SJCRH30 (cell line): ENCODE data around the gene EEF2KMT. TPM values are rescaled to one million over a fixed set of nuclear protein-coding genes. Genes with fewer than 3 reads are reported as not detected.
A peak's percentile ranks its signal among the peaks of the same experiment; 100 is the strongest.
"Not testable (repeated sequence)": the region's sequence is repeated elsewhere in the genome, so short reads cannot be mapped to it uniquely, and the experiment has no call there.

Source experiments
- DNase-seq, 2 experiments: peaks; one replicate each; pipeline ENCODE4 v3.0.0-alpha.2; 2015 to 2020
- H3K27ac ChIP-seq: fragments of 250-450 bp; sonication (Bioruptor Pico); 2 replicates; pipeline ENCODE4 v1.5.1; 2020; ENCODE audit warnings: mild to moderate bottlenecking, moderate library complexity
- H3K27me3 ChIP-seq: fragments of 250-450 bp; sonication (Bioruptor Pico); 2 replicates; pipeline ENCODE4 v1.5.1; 2020; ENCODE audit warnings: mild to moderate bottlenecking, moderate library complexity
- H3K36me3 ChIP-seq: fragments of 250-450 bp; sonication (Bioruptor Pico); 2 replicates; pipeline ENCODE4 v1.5.1; 2020; ENCODE audit warnings: mild to moderate bottlenecking, moderate library complexity
- H3K4me1 ChIP-seq: fragments of 250-450 bp; sonication (Bioruptor Pico); 2 replicates; pipeline ENCODE4 v1.5.1; 2020; ENCODE audit warnings: mild to moderate bottlenecking, moderate library complexity
- H3K4me3 ChIP-seq: fragments of 250-450 bp; sonication (Bioruptor Pico); 2 replicates; pipeline ENCODE4 v1.5.1; 2020; ENCODE audit warnings: mild to moderate bottlenecking, moderate library complexity
- H3K9me3 ChIP-seq: fragments of 250-450 bp; sonication (Bioruptor Pico); replicated peaks from 2 replicates; pipeline ENCODE4 v1.5.1; 2020; ENCODE audit warnings: mild to moderate bottlenecking, moderate library complexity
- total RNA-seq: library from RNA; depleted of rRNA; stranded (reverse); fragments of >200 nt; shearing (Covaris generic); gene quantifications from 2 replicates; pipeline ENCODE4 v1.2.3, GENCODE V29; 2014

Gene EEF2KMT
- total RNA-seq, 1 experiment from 2014 or later: 10.9 TPM

GRCh38 chr16:5065813-5066212 is 31.8 kb downstream of the EEF2KMT start, which contains the start of gene C16orf89:
C16orf89 (minus strand) TSS chr16:5065956; CDS start chr16:5065908, 48 bp downstream.
- no peak within 1 kb of the TSS for H3K4me3 ChIP-seq
- peaks cover 15% of the 10 kb centered on the region for H3K27me3 ChIP-seq
- DNase-seq: no peak
- no peaks in the 10 kb centered on the region for H3K36me3 ChIP-seq
- H3K4me1 ChIP-seq: no peaks in the 10 kb centered on the region
- no peak within 1 kb of the TSS for H3K27ac ChIP-seq
- H3K9me3 ChIP-seq: no peaks in the 10 kb centered on the region

GRCh38 chr16:5065326-5065725 is 32.3 kb downstream of the EEF2KMT start:
- H3K27ac ChIP-seq: no peak overlapping the region
- H3K4me3 ChIP-seq: no peak overlapping the region
- peaks cover 15% of the 10 kb centered on the region for H3K27me3 ChIP-seq

GRCh38 chr16:5064915-5065314 is 32.7 kb downstream of the EEF2KMT start:
- H3K27ac ChIP-seq: no peak overlapping the region
- DNase-seq: no peak
- no peak overlapping the region for H3K4me3 ChIP-seq
- no peaks in the 10 kb centered on the region for H3K9me3 ChIP-seq
- peaks cover 15% of the 10 kb centered on the region for H3K27me3 ChIP-seq
- H3K36me3 ChIP-seq: no peaks in the 10 kb centered on the region
- no peaks in the 10 kb centered on the region for H3K4me1 ChIP-seq

More at GRCh38 chr16:5065326-5065725, 32.3 kb downstream of the EEF2KMT start:
- H3K9me3 ChIP-seq: no peaks in the 10 kb centered on the region
- DNase-seq: no peak
- H3K4me1 ChIP-seq: no peaks in the 10 kb centered on the region
- no peaks in the 10 kb centered on the region for H3K36me3 ChIP-seq

DNA sequence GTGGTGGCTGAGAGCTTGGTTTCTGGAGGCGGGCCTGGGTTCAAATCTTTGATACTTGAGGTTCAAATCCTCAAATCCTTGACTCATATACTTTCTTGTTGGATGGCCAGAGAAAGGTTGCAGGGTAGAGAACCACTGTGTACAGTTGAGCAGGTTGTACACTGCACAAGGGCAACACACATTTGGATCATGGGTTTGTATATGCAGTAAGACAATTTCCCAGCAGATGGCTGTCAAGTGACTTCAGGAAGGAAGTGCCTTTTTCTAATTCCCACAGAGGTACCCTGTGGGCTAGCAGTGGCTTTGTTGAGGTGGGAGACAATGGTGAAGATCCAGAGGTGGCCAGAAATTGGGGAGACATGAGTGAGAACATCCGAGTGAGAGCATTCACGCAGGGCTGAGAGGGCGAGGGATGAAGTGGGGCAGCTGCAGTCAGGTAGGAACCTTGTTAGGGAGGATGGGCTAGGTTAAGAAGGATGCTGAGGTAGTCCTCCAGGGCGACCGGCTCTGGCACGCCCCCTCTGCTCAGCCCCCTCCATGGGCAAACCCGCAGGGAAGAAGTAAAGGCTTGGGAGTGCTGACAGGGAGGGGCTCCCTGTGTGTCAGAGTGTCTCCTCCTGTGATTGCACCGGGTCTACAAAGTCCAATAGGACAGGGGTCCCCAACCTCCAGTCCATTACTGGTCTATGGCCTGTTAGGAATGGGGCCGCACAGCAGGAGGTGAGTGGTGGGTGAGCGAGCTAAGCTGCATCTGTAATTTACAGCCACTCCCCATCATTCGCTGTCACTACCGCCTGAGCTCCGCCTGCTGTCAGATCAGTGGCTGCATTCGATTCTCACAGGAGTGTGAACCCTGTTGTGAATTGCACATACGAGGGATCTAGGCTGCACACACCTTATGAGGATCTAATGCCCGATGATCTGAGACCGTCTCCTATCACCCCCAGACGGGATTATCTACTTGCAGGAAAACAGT is 34.5 kb downstream of the EEF2KMT start:
- no peak overlapping the region for H3K27ac ChIP-seq
- no peak overlapping the region for H3K4me3 ChIP-seq
- no peaks in the 10 kb centered on the region for H3K4me1 ChIP-seq
- DNase-seq: no peak
- H3K27me3 ChIP-seq: peaks cover 15% of the 10 kb centered on the region
- H3K9me3 ChIP-seq: no peaks in the 10 kb centered on the region
- no peaks in the 10 kb centered on the region for H3K36me3 ChIP-seq

GRCh38 chr16:5062051-5062450 is 35.5 kb downstream of the EEF2KMT start:
- Histone ChIP-seq H3K36me3 (no peaks in the 10 kb centered on the region), H3K27me3 (peaks cover 15% of the 10 kb centered on the region), H3K9me3 (no peaks in the 10 kb centered on the region), H3K27ac (no peak overlapping the region), H3K4me3 (no peak overlapping the region), H3K4me1 (no peaks in the 10 kb centered on the region)
- no peak for DNase-seq

- Histone ChIP-seq H3K9me3 (no peaks in the 10 kb centered on the region), H3K4me3 (no peak overlapping the region), H3K27ac (no peak overlapping the region), H3K27me3 (peaks cover 3% of the 10 kb centered on the region; the same call in 1 of the 2 replicates), H3K4me1 (no peaks in the 10 kb centered on the region), H3K36me3 (no peaks in the 10 kb centered on the region)
- DNase-seq: no peak
Measured at GRCh38 chr16:5060073-5060641, 37.4 kb downstream of the EEF2KMT start.

- Histone ChIP-seq H3K27me3 (no peaks in the 10 kb centered on the region), H3K27ac (no peak overlapping the region), H3K4me1 (no peaks in the 10 kb centered on the region), H3K36me3 (no peaks in the 10 kb centered on the region), H3K4me3 (no peak overlapping the region), H3K9me3 (no peaks in the 10 kb centered on the region)
- no peak for DNase-seq
Measured at GRCh38 chr16:5059386-5060072, 38.1 kb downstream of the EEF2KMT start.

GRCh38 chr16:5058476-5058875 is 39.1 kb downstream of the EEF2KMT start:
- Histone ChIP-seq H3K27me3 (no peaks in the 10 kb centered on the region), H3K4me3 (no peak overlapping the region), H3K27ac (no peak overlapping the region), H3K36me3 (no peaks in the 10 kb centered on the region), H3K9me3 (no peaks in the 10 kb centered on the region), H3K4me1 (no peaks in the 10 kb centered on the region)
- DNase-seq: peak in 1 of 2 experiments; percentile 15

- peak; percentile 25 to 50 for DNase-seq
- Histone ChIP-seq H3K27me3 (no peaks in the 10 kb centered on the region), H3K9me3 (no peaks in the 10 kb centered on the region), H3K4me3 (no peak overlapping the region), H3K36me3 (no peaks in the 10 kb centered on the region), H3K4me1 (no peaks in the 10 kb centered on the region), H3K27ac (no peak overlapping the region)
Measured at GRCh38 chr16:5056352-5056751, 41.2 kb downstream of the EEF2KMT start.

DNA sequence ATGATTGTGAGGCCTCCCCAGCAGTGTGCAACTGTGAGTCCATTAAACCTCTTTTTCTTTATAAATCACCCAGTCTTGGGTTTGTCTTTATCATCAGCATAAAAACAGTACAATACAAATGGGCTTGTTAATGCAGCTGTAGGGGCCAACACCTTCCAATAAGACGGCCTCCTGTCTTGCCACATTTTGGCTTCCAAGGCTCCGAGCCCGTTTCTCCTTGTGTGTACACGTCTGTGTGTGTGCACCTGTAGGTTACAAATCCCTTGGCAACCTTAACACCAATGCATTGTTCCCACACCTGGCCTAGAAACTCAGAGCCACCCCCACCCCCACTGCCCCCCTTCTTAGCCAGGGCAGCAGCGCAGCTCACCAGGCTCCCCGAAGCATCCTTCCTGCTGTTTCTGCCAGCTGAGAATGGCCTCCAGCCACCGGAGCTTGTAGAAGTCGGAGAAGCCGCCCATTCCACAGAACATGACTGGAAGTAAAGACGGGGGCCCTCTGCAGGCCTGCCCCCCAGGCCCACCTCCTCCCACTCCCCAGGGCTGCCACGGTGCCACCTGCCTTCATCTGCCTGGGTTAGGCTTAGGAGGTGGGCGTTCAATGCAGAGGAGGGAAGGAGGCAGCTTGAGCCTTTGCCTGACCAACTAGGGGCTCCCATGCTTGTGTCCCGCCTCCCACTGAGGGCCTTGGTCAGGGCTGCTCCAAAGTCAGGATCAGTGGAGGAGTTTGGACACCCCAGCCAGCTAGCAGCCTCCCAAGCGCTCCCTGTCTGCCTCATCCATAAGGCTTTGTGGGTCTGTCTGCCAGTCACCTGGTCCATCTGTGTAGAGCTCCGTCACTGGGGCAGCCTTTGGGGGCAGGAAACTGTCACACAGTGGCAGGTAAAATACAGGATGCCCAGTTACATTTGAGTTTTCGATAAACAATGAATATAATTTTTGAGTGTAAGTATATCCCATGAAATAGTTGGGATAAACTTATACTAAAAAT is 42.4 kb downstream of the EEF2KMT start:
- H3K27ac ChIP-seq: no peak overlapping the region
- H3K4me3 ChIP-seq: no peak overlapping the region
- DNase-seq: no peak
- H3K9me3 ChIP-seq: no peaks in the 10 kb centered on the region
- no peaks in the 10 kb centered on the region for H3K36me3 ChIP-seq
- H3K27me3 ChIP-seq: no peaks in the 10 kb centered on the region
- H3K4me1 ChIP-seq: no peaks in the 10 kb centered on the region

DNA sequence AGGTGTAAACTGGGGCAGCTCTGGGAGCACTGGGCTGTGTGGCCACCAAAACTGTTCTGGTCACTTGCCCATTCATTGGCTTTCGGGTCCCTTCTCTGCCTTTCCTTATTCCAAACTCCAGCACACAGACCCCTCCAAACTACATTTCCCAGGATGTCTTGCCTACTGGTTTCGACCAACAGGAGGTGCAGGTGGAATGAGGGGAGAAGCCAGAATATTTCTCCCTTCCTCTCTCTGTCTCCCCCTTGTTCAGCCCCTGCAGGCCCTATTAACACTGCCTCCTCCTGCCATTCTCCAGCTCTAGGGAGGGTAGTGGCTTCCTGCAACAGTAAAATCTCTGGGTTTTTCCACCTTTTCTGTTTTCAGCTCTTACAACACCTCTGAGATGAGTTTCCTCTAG is 50.7 kb downstream of the EEF2KMT start:
- no peaks in the 10 kb centered on the region for H3K36me3 ChIP-seq
- no peaks in the 10 kb centered on the region for H3K4me1 ChIP-seq
- DNase-seq: no peak
- H3K27me3 ChIP-seq: no peaks in the 10 kb centered on the region
- no peak overlapping the region for H3K4me3 ChIP-seq
- H3K27ac ChIP-seq: no peak overlapping the region
- H3K9me3 ChIP-seq: no peaks in the 10 kb centered on the region

GRCh38 chr16:5045499-5046115 is 52.0 kb downstream of the EEF2KMT start:
- Histone ChIP-seq H3K27me3 (peaks cover 6% of the 10 kb centered on the region; the same call in 1 of the 2 replicates), H3K36me3 (no peaks in the 10 kb centered on the region), H3K9me3 (no peaks in the 10 kb centered on the region), H3K27ac (no peak overlapping the region), H3K4me1 (no peaks in the 10 kb centered on the region), H3K4me3 (no peak overlapping the region)
- no peak for DNase-seq

- H3K4me1 ChIP-seq, H3K36me3 ChIP-seq, H3K27me3 ChIP-seq, H3K4me3 ChIP-seq, H3K9me3 ChIP-seq, H3K27ac ChIP-seq, DNase-seq: not testable (repeated sequence)
Measured at GRCh38 chr16:5044581-5044980, 53.0 kb downstream of the EEF2KMT start.
